ENCODE measurements around the gene CUL9.

CUL9 gene

GRCh38 chr6:43231053-43231452, 49.1 kb downstream of the CUL9 start:
- no peak for DNase-seq

GRCh38 chr6:43231735-43232450, 49.9 kb downstream of the CUL9 start:
- no peak for DNase-seq

- no peak for DNase-seq
Measured at GRCh38 chr6:43235841-43236240, 53.8 kb downstream of the CUL9 start.

- DNase-seq = no peak
Measured at GRCh38 chr6:43239054-43239453, 57.1 kb downstream of the CUL9 start.

GRCh38 chr6:43240950-43241349, 59.0 kb downstream of the CUL9 start:
- DNase-seq = no peak

- DNase-seq = no peak
Measured at GRCh38 chr6:43241446-43241845, 59.5 kb downstream of the CUL9 start.

- DNase-seq = peak; percentile 45
Measured at GRCh38 chr6:43242908-43243663, 61.1 kb downstream of the CUL9 start, which contains the start of gene TTBK1. Gene TTBK1 (plus strand): TSS chr6:43243481. CDS start chr6:43246661, 3,180 bp downstream.

GRCh38 chr6:43243664-43244321, 61.8 kb downstream of the CUL9 start:
- DNase-seq = no peak

- peak; percentile 39 for DNase-seq
Measured at GRCh38 chr6:43246301-43247113, 64.5 kb downstream of the CUL9 start.

GRCh38 chr6:43247114-43247999, 65.4 kb downstream of the CUL9 start:
- DNase-seq = peak; percentile 83

- DNase-seq = no peak
Measured at GRCh38 chr6:43248101-43248500, 66.1 kb downstream of the CUL9 start.

- no peak for DNase-seq
Measured at GRCh38 chr6:43248791-43249190, 66.8 kb downstream of the CUL9 start.

GRCh38 chr6:43250992-43251373, 69.0 kb downstream of the CUL9 start:
- DNase-seq = no peak

- no peak for DNase-seq
Measured at GRCh38 chr6:43253401-43253800, 71.4 kb downstream of the CUL9 start.

GRCh38 chr6:43254138-43254817, 72.3 kb downstream of the CUL9 start:
- no peak for DNase-seq

GRCh38 chr6:43254846-43255245, 72.8 kb downstream of the CUL9 start:
- no peak for DNase-seq

- no peak for DNase-seq
Measured at GRCh38 chr6:43255408-43256054, 73.5 kb downstream of the CUL9 start.

- DNase-seq = no peak
Measured at GRCh38 chr6:43256670-43257366, 74.8 kb downstream of the CUL9 start.

- no peak for DNase-seq
Measured at GRCh38 chr6:43257367-43258145, 75.6 kb downstream of the CUL9 start.
